GM12891 (cell line): ENCODE measurements around the gene OR8H3.

Experiments used
- DNase-seq: peaks from one replicate; pipeline ENCODE4 v3.0.0; 2011; ENCODE audit warnings: low spot score; ENCODE audit not compliant: insufficient read length
- FAIRE-seq: peaks from 2 replicates; lab custom pipeline; 2011; peaks lifted over from hg19 to GRCh38; lab: Jason Lieb, UNC
- PAX5 ChIP-seq: IDR thresholded peaks from 2 replicates; pipeline ENCODE4 v1.6.1; 2011; ENCODE audit warnings: low read length, moderate library complexity, mild to moderate bottlenecking; ENCODE audit not compliant: insufficient read depth, severe bottlenecking
- POLR2A ChIP-seq: IDR thresholded peaks from 2 replicates; pipeline ENCODE4 v1.6.1; 2011; ENCODE audit warnings: low read depth, low read length, control low read depth
- POLR2AphosphoS5 ChIP-seq: IDR thresholded peaks from 2 replicates; pipeline ENCODE4 v1.6.1; 2011; ENCODE audit warnings: low read depth, low read length, control low read depth
- POU2F2 ChIP-seq: IDR thresholded peaks from 2 replicates; pipeline ENCODE4 v1.6.1; 2011; ENCODE audit warnings: low read depth, mild to moderate bottlenecking, control low read depth, low read length, moderate library complexity
- SPI1 ChIP-seq: IDR thresholded peaks from 2 replicates; pipeline ENCODE4 v1.6.1; 2011; ENCODE audit warnings: low read depth, low read length, control low read depth
- TAF1 ChIP-seq: IDR thresholded peaks from 2 replicates; pipeline ENCODE4 v1.6.1; 2011; ENCODE audit warnings: low read depth, low read length, control low read depth

Gene OR8H3

GRCh38 chr11:56163804-56164203, 41.6 kb downstream of the OR8H3 start:
- FAIRE-seq, result no peak
- TF ChIP-seq POLR2AphosphoS5 (no peak), POU2F2 (no peak), TAF1 (no peak)
- DNase-seq, result no peak

- no peak for DNase-seq
- FAIRE-seq, result no peak
- TF ChIP-seq POLR2A, result no peak
- TF ChIP-seq SPI1, result no peak
- no peak for TF ChIP-seq PAX5
- no peak for TF ChIP-seq TAF1
- no peak for TF ChIP-seq POLR2AphosphoS5
- TF ChIP-seq POU2F2, result no peak
Observed at GRCh38 chr11:56172256-56172830, 50.2 kb downstream of the OR8H3 start.
